GM21381 (cell line): Measurements from ENCODE around the gene PRKG1.

ENCODE experiments used
- ATAC-seq: cut with Tn5 transposase; IDR thresholded peaks from one replicate; pipeline ENCODE4 v1.9.1; 2021; ENCODE audit warnings: mild to moderate bottlenecking, moderate library complexity; ENCODE audit not compliant: unreplicated experiment

Gene PRKG1

DNA sequence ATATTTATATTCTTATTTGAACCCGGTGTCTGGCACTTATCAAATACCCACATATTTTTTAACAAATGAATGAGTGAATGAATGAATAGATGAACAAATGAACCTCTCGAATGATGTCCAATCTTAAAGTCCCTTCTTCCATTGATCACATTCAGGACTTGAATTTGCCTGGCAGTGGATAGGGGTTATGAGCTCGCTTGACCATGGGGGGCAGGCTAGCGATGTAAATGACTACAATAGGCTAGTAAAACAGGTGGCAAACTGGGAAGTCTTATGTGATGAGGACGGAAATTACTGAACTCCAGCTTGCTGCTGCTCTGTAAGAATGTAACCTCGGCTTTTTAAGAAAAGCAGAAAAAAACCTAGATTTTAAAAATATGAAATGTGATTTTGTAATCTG lies 992.1 kb downstream of the PRKG1 start:
- no peak for ATAC-seq

DNA sequence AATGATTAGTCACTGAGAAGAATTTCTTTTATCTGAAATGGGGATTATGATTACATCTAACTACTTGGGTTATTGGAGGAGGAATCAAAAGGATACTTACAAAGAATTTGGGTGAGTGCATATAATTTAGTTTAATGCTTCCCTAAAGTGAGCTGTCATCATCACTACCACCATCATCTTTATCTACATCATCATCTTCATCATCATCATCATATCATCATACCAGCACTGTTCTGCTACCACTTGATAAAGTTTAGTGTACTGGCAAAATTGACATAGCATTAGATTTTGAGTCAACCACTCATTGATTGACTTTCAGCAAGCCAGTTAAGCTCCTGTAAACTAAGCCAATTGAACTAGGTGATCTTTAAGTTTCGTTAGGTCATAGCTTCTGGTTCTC lies 994.2 kb downstream of the PRKG1 start:
- ATAC-seq = no peak

DNA sequence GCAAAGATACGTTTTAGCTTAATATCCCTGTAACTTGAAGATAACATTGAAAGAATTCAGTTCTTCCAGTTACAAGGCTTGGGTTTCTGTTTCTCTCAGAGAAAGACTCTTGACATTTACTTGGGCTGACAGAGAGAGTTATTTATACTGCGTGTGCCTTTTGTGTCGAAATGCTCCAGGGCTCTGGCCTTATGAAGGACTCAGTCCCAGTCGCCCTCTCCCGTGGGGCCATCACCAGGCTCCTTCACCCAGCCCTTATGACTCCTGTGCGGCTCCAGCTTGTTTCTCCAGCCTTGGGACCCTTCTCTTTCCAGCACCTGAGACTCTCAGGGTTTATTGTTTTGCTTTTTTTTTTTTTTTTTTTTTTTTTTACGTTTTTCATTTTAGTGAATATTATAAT lies 997.5 kb downstream of the PRKG1 start:
- no peak for ATAC-seq

DNA sequence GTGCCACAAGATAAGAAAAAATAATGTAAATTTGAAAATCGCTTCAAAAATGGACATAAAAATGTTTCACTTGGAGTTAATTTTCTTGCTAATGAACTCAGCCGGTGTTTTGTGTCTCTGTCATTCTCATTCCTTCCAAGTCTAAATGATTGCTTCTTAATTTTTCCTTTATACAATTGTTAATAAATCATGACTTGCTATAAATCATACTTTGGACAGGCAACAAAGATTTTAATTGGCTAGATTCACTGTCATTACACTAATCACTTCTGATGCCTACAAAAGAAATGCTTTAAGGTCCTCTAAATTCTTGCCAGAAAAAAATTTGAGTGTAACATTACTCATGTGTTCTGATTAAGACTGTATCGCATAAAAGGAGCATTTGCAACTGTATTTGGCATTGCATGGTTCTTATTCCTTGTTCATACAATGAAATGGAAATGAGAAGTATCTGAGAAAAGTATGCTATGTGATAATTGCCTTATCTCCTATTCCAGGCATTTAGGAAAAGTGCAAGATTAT lies 1000.3 kb downstream of the PRKG1 start:
- ATAC-seq = no peak

DNA sequence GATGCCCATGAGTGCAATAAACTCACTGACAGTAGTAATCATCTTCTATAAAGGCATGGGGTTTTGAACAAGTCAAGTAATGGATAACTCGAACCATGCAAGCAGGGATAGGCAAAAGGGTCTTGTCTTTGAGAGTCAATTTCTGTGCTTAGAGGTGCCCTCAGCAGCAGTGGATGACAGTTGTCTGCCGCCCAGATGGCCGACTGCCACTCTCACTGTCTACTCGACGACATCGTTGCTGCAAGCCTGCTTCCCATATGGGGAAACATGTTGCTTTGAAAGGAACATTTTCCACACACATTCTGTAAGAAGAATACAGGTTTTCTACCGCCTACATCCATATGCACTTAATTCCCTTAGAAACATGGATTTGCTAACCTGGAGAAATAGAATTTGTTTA lies 1003.5 kb downstream of the PRKG1 start:
- no peak for ATAC-seq

DNA sequence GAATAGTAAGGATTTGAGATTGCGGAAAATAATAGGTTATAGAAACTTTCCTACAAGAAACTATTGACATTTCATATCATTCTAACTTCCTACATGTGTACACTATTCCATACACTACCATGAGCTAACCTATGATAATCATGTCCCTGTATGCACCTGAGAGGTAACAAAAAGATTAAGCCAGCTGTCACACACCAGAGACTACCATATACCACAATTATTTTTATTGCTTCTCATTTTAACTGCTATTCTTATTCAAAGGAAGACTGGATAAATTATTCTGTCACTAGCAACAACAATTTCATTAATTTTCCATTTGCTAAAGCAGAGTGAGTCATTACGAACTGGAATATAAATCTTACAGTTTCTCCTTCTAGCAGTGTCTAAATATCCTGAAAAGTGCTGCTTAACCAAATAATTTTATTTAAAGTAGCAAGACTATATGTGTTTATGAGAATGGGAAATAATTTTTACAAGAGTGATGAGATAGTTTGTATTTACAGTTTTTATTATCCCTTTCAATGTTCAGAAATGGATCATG lies 1004.2 kb downstream of the PRKG1 start:
- ATAC-seq = no peak

DNA sequence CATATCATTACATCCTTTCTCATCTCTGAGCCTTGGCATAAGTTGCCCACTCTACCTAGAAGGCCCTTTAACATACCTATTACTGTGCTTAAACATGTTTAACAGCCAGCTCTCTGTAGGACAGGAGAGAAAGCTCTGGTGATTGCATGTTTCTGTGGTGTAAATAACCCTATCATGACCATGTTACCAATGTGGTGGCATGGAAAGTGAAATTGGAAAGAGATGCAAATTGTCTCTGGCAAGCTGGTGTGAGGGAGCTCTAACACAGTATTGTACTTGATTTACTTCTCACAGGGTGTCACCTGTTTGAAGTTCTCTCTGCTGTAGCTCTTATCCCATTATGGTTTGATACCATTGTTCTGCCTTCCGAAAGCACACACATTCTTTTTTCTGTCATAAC lies 1008.0 kb downstream of the PRKG1 start:
- no peak for ATAC-seq

DNA sequence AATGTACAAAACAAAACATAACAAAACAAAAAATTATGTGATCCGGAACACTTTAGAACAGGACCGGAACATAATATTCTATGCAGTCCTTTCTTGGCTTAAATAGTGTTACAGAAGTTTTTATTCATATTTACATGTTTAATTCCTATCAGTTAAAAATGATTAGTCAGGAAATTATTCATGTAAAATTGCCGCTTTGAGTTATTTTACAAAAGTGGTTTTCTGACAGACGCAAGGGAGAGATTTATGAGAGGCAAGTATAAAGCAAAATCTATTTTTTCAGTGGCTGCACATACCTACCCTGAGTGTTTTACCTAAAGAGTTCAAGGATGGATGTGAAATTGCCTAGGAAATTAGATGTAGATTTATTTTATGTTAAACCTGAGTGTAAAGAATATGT lies 1009.1 kb downstream of the PRKG1 start:
- no peak for ATAC-seq

DNA sequence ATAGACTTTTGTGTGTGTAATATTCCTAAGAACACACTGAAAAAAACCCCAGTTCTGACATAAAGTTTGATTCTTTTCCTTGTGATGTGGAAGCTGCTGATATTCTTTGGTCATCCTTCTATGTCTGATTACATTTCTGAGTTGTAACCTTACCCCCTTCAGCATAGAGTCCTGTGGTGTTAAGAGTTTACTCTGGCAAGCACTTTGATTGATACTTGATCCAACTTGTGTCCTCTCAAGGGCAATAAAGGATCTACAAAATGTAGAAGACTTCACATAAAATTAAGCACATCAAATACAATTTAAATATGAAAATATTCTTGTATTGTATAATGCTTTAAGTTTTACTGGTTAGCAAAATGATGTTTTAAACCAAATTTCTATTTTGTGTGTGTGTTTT lies 1018.1 kb downstream of the PRKG1 start:
- ATAC-seq = no peak

DNA sequence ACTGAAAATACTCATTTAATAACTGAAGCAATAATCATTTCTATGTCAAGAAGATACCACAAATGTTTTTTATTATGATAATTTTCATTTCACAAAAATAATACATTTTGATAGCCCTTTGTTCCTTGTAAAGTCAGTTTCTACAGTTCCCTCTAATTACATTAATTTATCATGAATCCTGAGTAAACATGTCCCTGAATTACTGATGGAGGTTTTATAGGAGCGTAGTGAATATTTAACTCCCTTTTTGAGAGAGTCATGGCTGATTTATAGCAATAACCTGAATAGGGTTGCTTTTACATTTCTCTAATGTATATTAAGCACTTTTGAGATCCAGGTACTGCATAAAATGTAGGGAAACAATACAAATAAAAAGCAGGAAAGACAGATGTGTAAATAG lies 1023.8 kb downstream of the PRKG1 start:
- ATAC-seq = no peak

DNA sequence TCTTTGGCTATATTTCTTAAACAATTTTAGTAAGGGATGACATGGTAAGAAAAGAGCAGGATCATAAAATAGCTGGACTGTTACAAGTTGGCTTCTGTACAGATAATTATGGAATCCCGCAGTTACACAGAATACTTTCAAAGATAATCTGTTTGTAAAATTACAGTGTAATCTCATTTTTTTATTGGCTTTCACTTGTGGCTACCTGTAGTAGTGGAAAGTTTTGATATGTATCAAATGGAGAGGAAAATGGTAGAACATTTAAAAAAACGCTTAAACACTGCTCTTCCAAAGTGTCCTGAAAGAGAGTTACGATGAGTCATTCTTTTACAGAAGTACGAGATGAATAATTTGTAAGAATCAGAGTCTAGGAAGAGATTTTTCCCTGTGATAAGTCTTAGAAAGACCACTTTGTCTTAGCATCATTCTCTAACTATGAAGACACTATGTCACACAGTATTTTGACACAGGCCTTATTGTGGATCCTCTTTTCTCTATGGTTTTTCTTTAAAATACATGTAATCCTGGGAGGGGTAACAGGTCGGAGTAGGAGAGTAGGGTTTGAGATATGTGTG lies 1024.8 kb downstream of the PRKG1 start:
- ATAC-seq = no peak

DNA sequence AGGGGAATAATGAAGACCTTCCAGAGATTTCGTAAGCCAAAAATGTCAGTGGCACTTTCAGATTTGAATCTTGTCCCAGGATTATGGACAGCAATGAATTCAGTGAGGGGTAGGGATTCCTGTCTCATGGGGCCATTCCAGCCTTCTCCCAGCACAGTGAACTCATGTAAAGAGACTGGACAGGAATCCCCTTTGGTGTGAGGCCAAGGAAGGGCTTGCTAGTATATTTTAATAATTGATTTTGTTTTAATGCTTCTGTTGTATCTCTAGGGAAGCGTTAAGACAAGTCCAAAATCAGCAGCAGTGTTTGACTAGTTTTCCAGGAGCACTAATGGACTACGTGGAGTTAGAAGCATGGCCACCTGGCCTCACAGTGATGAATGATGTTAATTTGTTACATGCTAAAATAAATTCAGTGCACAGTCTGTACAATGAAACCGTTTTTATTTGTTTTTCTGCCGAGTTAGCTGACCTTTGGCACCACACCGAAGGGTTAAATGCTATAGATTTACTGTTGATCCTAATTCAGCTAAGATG lies 1025.8 kb downstream of the PRKG1 start:
- ATAC-seq = no peak

DNA sequence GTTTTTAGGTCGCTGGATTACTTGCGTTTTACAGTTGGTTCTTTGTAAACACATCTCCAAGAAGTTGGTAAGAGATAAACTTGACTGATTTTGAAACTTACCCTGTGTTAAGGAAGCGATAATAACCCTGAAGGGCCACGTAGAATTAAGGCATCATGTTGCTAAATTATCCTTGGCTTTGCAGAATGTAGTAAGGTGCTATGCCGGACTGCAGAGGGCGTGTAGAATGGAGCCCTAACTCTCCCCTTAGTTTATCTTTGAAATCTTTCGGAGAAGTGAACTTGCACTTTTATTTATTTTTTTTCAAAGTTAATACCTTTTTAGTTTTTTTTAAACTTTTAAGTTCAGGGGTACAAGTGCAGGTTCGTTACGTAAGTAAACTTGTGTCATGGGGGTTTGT lies 1031.0 kb downstream of the PRKG1 start:
- no peak for ATAC-seq

DNA sequence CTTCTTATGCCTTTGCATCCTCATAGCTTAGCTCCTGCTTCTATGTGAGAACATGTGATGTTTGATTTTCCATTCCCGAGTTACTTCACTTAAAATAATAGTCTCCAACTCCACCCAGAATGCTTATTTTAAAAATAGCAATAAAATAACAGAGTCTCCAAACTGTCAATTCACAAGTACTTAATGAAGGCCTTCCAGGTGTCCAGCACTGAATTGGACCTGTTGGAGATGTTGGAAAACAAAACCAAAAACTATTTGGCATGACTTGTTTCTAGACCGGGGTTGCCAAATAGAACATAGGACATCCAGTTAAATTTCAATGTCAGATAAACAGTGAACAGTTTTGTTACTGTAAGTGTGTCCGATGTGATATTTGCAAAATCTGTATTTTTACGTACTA lies 1031.7 kb downstream of the PRKG1 start:
- ATAC-seq = no peak

DNA sequence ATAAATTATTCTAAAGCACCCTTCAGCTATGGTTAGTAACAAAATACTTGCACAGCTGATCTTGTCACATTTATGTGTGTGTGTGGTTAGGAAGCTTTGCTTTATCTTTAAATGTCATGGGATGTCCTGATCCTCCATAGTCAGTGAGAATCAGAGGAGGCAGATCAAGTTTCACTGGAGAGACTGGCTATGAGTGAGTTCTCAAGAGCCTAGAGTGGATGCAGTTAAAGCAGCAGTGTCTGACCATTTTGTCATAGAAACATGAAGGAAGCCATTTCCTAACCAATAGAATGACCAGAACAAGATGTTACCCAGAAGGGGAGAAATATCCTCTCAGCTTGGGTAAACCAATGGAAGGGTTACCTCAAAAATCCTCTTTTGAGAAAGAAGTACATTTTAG lies 1032.6 kb downstream of the PRKG1 start:
- ATAC-seq = no peak

DNA sequence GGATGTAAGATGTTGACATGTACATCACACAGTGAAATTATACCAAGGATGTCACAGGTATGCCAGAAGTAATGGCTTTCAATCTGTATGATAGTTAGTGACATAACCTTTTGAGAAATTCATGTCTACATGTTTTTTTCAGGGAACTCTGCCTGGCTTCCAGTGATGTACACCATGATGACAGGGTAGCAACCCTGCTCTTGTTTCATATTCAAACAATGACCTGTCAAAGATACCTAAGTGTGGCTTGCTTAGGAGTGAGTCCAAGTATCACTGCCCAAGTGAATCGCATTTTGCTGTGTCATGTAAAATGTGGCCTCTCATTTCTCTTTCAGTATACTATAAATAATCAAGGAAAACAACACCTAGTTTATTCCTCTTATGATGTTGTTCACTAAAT lies 1033.9 kb downstream of the PRKG1 start:
- ATAC-seq = no peak

DNA sequence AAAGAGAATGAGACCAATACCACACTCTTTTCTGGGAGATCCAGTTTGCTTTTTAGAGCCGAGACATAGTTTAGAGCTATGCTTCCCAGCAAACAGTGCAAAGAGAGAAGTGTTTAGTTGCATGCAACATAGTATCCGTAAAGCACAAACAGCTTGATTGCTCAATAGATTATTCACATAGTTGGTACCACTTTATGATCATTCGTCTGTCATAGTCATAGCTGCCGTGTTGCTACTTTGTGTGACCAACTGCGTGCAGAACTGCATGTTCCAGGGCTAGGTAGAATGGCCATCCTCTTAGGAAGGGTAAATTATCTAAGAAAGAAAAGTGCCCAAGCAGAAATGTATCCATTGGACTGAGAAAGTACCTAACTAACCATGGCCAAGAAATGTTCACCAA lies 1036.3 kb downstream of the PRKG1 start:
- ATAC-seq = no peak

DNA sequence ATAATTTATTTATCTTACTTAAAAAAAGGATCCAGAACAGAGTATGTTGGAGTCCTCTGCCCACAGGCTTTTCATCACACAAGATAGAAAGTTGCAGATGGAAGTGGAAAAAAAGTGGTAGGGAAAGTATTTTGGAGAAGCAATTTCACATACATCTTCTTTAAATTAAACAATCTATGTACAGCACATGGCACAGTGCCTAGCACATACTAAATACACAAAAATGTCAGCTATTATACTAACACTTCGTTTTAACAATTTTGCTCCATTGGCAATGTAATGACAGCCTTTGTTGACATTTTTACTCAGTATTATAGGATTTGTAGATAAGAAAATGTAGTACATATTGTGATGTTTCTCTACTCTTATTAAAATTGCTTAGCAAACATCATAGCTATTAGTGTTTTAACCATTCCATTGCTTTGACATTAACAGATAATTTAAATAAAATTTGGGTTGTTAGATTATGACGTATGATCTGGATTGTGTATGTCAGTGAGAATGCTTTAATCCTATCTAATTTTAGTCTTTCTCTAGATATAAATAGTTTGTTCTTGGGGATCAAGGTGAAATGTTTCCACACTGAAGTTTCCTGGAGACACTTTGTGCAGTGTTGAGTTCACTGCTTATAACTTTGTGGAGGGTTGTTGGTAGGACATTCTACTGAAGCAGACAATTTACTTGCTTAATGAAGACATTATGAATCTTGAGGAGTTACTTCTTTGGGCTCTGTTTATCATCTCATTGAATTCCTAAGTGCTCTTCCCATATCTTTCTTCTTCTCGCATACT lies 1037.0 kb downstream of the PRKG1 start:
- no peak for ATAC-seq

DNA sequence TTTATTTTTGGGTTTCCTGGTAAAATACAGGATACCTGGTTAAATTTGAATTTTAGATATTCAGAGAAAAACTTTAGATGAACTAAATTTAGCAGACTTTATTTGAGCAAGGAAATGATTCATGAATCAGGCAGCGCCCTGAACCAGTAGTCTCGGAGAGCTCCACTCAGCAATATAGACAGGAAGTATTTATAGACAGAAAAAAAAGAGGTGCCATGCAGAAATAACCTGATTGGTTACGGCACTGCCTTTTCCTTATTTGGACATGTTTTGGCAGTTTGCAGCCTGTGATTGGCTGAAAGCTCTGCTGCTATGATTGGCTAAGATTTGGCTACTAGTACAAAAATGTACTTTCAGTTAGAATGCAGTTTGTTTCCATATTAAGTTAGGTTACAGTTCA lies 1041.5 kb downstream of the PRKG1 start:
- ATAC-seq = no peak

DNA sequence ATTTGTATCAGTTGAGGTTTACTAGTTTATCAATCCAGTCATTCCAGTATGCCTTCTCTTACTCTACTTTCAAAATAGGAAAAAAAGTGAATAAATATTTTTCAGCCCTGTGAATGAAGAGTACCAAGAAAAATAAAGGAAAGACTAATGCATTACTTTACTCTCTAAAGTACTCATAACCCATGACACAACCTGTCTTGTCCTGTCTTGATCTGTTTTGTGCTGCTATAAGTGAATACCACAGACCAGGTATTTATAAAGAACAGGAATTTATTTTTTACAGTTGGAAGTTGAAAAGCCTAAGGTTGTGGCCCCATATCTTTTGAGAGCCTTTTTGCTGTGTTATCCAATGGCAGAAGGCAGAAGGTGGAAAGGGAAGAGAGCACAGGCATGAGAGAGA lies 1045.2 kb downstream of the PRKG1 start:
- no peak for ATAC-seq

DNA sequence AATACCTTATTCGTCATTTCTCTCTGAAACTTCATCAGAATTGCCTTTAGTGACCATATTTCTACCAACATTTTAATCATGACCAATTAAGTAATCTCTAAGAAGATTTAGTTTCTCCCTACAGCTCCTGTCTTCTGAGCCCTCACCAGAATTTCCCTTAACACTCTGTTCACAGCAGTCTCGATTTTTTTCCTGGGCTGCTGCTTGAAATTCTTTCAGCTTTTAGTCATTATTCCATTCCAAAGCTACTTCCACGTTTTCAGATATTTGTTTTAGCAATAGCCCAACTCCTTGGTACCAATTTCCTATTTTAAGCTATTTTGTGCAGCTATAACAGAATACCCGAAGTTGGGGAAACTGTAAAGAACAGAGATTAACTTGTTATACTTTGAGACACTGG lies 1047.4 kb downstream of the PRKG1 start:
- ATAC-seq = no peak

DNA sequence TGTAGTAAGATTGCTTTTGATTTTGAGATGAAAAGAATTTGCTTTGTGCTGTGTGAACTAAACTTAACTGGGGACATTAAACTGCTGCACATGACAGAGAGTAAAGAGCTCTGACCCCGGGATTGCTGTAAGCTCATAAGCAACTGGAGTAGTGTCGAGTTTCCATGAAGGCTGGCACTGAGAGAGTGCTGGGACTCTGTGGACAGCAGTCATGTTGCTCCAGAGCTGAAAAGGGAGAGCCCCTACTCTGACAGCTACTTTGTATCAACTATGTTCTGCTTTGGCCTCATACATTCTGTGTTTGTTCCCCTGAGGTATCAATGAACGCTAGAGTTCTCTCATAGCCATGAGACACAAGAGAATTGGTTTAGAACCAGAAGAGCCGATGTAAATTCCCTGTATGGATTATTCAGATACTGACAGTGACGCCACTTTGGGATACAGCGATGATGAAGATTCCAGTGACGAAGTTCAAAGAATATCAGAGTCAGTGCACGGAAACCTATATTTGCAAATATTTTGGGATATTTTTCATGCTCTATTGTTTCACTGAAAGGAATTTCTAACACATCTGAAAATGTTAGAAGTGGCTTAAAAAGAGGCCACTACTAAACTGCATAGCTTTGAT lies 1053.9 kb downstream of the PRKG1 start:
- no peak for ATAC-seq
